Activated T-cell treated with anti-CD3 and anti-CD28 coated beads for 24 hours (primary cell): ENCODE results near the gene ACTR1A.
"Not testable (repeated sequence)": the region's sequence is repeated elsewhere in the genome, so short reads cannot be mapped to it uniquely, and the experiment has no call there.

Experiments
- DNase-seq: peaks from one replicate; pipeline ENCODE4 v3.0.0-alpha.2; 2020; ENCODE audit warnings: low read depth

The ACTR1A gene

GRCh38 chr10:102502337-102503151, at the start of gene ACTR1A:
TSS of gene ACTR1A (minus strand) at chr10:102502712. CDS start at chr10:102502647, 65 bp downstream.
- DNase-seq: peak; percentile 92

GRCh38 chr10:102550636-102551210, 48.2 kb upstream of the ACTR1A start:
- DNase-seq: no peak

DNA sequence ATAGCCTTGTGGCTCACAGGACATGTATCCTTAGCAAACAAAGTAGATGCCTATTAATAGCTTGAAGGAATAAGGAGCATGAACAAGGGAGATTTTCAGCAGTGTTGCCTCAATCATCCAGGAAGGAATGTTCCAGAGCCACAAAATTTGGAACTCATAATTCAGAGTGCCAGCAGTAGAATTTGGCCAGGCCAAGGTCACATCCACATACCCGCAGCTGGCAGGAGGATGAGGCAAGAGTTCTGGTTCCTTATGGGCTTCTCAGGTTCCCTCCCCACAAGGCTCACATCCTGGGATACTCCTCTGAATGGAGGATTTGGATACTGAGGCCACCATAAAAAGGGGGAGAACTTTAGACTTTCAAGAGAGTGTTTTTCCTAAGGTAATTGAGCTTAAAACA, 47.0 kb upstream of the ACTR1A start:
- no peak for DNase-seq

DNA sequence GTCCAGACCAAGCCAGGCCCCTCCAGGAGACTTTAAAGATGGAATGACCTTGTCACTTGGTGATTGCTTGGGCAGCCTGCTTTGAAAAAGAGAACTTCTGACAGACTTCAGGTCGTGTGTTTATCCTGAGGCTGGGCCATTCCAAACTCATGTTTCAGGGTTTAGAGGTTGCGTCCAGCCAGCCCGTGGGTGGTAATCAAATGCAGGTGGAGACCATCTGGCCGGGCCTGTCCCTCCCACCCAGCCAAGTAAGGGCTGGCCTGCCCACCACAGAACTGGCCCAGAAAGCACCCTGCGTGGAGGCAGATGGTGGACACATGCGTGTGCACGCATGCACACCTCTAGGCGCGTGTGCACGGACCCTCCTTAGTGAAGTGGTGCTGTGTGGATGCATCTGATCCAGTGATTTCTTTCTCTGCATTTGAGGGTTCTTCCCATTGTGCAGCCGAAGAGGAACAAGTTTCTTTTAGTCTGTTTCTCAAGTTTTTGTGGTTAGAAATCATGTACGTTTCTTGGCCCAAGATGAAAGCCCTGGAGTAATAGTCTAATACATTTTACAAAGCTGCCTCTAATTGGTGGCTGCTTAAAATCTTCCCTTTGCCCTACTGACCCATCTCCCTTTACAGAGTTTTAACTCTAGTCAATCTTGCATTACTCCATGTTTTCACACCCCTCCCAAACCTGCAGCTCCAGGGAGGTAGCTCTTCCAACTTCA, 44.3 kb upstream of the ACTR1A start:
- DNase-seq: no peak

DNA sequence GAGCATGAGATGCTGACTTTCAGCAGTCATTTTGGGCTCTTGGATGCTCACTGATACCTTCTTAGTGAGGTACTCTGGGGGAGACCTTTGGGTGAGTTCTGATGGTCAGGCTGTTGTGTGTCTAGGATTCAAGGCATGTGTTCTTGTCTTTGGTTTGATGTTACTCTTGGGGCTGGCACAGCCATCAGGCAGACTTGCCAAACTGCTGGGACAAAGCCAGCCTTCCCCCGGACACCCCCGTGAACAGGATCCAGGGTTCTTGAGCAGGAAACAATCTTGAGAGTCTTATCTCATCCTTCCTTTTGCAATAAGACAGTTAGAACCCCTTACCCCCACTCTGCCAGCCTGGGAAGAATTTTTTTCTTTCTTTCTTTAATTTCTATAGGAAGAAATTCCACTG, 43.5 kb upstream of the ACTR1A start:
- no peak for DNase-seq

- no peak for DNase-seq
Measured at GRCh38 chr10:102545265-102545871, 42.9 kb upstream of the ACTR1A start.

DNA sequence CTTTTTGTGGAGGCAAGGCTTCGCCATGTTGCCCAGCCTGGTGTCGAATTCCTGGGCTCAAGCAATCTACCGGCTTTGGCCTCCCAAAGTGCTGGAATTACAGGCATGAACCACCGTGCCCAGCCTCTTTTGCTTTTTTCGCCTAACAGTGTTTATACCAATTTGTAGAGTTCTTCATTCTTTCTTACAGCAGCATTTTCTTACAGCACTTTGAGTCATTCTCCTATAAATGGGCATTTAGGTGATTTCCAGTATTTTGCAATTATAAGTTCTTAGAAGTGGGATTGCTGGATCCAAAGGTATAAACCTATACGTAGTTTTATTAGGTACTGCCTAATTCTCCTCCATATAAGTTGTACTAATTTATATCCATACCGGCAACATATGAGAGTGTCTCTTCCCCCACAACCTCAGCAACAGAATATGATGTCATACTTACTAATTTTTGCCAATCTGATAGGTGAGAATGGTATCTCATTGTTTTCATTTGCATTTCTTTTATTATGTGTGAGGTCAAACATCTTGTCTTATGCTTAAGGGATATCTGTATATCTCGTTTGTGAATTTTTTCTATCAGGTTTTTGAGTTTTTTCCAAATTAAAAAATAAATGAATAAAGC, 40.4 kb upstream of the ACTR1A start:
- no peak for DNase-seq

GRCh38 chr10:102540023-102540422, 37.5 kb upstream of the ACTR1A start:
- no peak for DNase-seq

DNA sequence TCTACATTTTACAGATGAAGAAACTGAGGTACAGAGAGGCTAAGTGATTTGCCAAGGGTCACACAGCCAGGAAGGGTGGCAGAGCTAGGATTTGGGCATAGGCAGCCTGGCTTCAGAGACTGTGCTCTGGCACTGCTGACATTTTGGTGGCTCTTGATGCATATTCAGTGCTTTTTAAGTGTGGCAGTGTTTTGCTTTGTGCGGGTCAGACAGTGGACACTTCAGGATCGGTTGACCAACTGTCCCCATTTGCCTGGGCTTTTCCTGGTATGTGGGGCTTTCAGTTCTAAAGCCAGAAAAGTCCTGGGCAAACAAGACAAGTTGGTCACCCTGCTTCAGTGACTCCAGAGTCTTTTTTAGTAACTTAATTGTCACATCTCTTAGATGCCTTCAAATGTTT, 36.3 kb upstream of the ACTR1A start:
- no peak for DNase-seq

DNA sequence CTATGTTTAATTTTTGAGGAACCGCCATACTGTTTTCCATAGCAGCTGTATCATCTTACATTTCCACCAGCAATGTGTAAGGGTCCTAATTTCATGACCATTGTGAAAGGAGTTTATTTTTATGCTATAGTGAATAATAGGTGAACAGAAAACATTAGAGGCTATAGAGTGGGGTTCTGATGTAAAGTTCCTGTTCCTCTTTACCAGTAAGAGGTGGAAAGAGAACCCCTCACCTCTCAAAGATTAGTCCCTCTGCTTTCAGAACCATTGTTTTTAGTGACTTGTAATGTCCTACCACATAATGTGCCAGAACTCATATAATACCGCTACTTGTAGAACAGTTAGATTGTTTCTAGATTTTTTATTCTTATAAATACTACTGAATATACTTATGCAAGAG, 35.4 kb upstream of the ACTR1A start:
- DNase-seq: no peak

DNA sequence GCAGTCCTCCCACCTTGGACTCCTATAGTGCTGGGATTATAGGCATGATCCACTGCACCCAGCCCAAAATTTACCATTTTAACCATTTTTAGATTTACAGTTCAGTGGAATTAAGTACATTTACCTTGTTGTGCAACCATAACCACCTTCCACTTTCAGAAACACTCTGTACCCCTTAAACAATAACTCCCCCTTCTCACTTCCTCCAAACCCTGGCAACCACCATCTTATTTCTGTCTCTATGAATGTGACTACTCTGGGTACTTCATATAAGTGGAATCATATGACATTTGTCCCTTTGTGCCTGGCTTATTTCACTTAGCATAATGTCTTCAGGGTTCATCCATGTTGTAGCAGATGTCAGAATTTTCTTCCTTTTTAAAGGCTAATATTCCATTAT, 34.9 kb upstream of the ACTR1A start:
- no peak for DNase-seq

- DNase-seq: no peak
Measured at GRCh38 chr10:102535481-102536147, 33.1 kb upstream of the ACTR1A start.

DNA sequence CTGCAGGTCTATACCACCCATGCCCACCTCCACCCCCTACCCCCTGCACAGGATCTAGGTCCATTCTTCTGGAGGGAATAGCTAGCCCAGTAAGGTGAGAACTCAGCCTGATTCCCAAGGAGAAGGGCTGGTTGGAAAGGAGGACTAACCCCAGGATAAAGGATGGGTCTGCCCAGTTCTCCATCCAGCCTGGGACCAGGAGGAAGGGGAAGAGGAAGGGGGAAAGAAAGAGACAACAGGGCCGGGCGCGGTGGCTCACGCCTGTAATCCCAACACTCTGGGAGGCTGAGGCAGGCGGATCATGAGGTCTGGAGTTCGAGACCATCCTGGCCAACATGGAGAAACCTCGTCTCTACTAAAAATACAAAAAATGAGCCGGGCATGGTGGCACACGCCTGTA, 32.5 kb upstream of the ACTR1A start:
- not testable (repeated sequence) for DNase-seq

DNA sequence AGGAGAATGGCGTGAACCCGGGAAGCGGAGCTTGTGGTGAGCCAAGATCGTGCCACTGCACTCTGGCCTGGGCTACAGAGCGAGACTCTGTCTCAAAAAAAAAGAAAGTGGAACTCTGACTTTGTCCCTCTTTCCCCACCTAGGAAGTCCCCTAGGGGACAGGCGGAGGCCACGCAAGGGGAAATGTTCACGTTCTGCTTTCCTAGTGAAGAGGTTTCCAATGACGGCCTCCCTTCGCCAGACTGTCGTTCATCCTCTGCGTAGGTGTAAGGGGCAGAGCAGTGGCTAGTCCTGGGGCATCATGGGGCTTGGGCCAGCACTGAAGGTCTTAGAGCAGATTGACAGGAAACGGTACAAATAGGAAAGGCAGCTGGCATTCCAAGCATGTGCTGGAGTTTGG, 31.8 kb upstream of the ACTR1A start:
- no peak for DNase-seq

- no peak for DNase-seq
Measured at GRCh38 chr10:102527546-102527945, 25.0 kb upstream of the ACTR1A start.

GRCh38 chr10:102524746-102525145, 22.2 kb upstream of the ACTR1A start:
- no peak for DNase-seq

GRCh38 chr10:102523250-102524029, 20.9 kb upstream of the ACTR1A start:
- no peak for DNase-seq

- no peak for DNase-seq
Measured at GRCh38 chr10:102522874-102523249, 20.4 kb upstream of the ACTR1A start.

DNA sequence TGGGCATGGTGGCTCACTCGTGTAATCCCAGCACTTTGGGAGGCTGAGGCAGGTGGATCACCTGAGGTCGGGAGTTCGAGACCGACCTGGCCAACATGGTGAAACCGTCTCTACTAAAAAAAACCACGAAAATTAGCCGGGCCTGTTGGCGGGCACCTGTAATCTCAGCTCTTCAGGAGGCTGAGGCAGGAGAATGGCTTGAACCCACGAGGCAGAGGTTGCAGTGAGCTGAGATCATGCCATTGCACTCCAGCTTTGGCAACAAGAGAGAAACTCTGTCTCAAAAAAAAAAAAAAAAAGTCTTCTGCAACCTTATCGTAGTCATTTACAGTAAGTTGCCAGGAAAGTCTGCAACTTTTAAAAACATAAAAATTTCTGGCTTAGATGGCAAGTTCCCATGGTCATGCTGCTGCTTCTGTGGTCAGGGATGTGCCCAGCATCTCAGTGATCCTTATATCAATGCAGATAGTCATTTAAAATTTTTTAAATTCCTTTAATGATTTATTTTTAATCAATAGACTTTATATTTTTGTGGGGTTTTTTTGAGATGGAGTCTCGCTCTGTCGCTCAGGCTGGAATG, 16.8 kb upstream of the ACTR1A start:
- no peak for DNase-seq

DNA sequence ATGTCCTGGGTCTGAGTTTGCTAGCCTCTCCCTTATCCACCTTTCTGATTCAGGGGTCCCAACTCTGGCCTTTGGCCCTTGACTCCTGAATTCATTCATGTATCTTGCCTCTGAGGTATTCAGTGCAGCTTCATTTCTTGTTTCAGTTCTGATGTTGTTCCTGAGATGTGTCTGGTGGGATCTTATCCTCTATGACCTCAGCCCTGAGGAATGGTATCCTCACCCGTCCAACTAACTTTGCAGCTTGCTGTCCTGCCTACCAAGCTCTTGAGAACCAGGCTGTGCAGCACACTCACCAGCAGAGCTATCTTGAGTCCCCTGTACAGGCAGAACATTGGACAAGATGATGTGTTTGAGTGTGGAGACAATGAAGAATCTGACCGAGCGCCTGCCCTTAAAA, 15.0 kb upstream of the ACTR1A start:
- no peak for DNase-seq

DNA sequence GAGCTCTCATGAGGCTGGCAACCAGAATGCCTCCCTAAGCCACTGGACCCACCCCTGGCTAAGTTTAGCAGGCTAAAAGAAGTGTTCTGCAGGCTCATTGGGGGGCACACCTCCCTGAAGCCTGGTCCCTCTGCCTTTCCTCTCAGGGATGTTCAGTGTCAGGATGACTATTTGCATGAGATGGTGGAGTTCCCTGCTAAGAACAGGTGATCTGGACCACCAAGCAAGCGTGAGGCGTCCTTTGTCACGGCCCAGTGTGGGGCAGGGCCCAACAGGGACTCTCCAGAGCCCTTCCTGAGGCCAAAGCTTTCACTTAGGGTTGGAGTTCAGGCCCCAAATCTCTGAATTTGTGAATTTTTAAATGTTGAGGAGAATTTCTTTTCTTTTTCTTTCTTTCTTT, 13.2 kb upstream of the ACTR1A start:
- DNase-seq: no peak
